Measurements from ENCODE around the gene EIF4G3. TPM values are rescaled to one million over a fixed set of nuclear protein-coding genes. Genes with fewer than 3 reads are reported as not detected.

The EIF4G3 gene, protein sequence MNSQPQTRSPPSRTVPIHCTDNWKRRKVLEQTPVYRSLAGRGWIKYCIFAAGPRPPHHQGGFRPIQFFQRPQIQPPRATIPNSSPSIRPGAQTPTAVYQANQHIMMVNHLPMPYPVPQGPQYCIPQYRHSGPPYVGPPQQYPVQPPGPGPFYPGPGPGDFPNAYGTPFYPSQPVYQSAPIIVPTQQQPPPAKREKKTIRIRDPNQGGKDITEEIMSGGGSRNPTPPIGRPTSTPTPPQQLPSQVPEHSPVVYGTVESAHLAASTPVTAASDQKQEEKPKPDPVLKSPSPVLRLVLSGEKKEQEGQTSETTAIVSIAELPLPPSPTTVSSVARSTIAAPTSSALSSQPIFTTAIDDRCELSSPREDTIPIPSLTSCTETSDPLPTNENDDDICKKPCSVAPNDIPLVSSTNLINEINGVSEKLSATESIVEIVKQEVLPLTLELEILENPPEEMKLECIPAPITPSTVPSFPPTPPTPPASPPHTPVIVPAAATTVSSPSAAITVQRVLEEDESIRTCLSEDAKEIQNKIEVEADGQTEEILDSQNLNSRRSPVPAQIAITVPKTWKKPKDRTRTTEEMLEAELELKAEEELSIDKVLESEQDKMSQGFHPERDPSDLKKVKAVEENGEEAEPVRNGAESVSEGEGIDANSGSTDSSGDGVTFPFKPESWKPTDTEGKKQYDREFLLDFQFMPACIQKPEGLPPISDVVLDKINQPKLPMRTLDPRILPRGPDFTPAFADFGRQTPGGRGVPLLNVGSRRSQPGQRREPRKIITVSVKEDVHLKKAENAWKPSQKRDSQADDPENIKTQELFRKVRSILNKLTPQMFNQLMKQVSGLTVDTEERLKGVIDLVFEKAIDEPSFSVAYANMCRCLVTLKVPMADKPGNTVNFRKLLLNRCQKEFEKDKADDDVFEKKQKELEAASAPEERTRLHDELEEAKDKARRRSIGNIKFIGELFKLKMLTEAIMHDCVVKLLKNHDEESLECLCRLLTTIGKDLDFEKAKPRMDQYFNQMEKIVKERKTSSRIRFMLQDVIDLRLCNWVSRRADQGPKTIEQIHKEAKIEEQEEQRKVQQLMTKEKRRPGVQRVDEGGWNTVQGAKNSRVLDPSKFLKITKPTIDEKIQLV (N-terminal part only)
- total RNA-seq (10 to 100 TPM; 30.9 to 50.2 (median 37.2) TPM), polyA plus RNA-seq (10 to 100 TPM; 13.3 to 22.5 TPM)
- long read RNA-seq, donor 1, partial matches to known transcripts, result 18 of 26 reads
- long read RNA-seq, donor 1, other reads (novel, unspliced or antisense), result 8 of 26 reads
- long read RNA-seq, donor 2, partial matches to known transcripts, result 16 of 22 reads
- long read RNA-seq, donor 2, other reads (novel, unspliced or antisense), result 6 of 22 reads
- long read RNA-seq, donor 3, partial matches to known transcripts, result 35 of 40 reads
- long read RNA-seq, donor 3, other reads (novel, unspliced or antisense), result 5 of 40 reads

DNA sequence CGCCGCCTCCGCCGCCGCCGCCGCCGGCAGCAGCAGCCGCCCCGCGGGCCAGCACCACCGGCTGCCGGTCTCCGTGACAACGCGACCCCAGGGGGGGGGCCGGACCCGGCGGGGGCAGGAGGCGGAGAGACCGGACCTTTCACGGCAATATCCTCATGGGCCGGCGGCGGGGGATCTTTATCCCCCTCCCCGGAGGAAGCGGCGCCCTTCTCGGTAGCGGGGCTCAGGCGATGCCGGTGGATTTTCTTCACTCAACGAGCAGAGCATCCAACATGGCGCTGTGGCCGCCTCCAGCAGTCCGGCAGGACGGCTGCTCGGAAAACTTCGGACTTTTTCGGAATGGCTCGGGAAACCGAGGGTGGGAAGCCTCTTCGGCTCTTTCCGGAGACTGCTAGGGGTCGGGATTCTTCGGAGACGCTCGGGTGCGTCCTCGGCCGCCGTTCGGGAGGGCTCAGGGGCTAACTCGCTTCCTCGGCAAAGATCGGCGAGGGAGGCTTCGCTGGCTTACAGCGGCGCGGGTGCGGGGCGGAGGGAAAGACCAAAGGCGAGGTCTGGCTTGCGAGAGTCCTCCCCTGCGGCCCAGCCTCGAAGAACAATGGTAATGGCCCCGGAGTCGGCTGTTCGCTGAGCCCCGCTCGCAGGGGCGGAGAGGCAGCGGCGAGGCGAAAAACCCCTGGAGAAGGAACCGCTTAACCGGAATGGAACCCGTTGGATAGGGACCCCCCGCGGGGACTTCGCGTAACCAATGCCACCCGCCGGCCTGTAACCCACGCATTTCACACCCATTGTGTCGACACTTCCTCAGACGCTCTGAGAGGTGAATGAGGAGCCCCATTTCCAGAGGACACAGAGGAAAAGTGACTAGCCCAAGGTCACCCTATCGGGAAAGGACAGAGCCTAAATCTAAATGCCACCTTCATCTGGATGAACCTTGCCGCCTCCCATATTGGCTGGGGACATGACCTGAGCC, at the start of gene EIF4G3:
Gene EIF4G3 (minus strand): TSS at position 312 of the 970 bp plus-strand sequence. CDS start 174,155 bp downstream, outside the sequence.
- no peaks in the 10 kb centered on the region for H3K27me3 ChIP-seq
- intact Hi-C loops (cut with DNase I), result loop anchor here in 2 of 10 donors (5.0 to 10.0 kb wide), 2 partner anchors 92 to 190 kb away; no protein-coding TSS in a partner anchor
- ATAC-seq, result peak; percentile 96 to 99 (median 98)
- peak within 1 kb of the TSS; percentile 68 to 98 (median 96) for H3K27ac ChIP-seq
- peaks cover 0 to 7% (median 0%) of the 10 kb centered on the region in 9 donors for H3K36me3 ChIP-seq
- 3% methylated on average over 74 to 87 of the region's 90 CpGs for WGBS, 2 donors
- peak within 1 kb of the TSS; percentile 75 to 98 (median 92) for H3K4me3 ChIP-seq
- peaks cover under 1 to 33% (median 17%) of the 10 kb centered on the region in 9 donors for H3K4me1 ChIP-seq
- no peaks in the 10 kb centered on the region for H3K9me3 ChIP-seq
- TF ChIP-seq, protein P1, sequence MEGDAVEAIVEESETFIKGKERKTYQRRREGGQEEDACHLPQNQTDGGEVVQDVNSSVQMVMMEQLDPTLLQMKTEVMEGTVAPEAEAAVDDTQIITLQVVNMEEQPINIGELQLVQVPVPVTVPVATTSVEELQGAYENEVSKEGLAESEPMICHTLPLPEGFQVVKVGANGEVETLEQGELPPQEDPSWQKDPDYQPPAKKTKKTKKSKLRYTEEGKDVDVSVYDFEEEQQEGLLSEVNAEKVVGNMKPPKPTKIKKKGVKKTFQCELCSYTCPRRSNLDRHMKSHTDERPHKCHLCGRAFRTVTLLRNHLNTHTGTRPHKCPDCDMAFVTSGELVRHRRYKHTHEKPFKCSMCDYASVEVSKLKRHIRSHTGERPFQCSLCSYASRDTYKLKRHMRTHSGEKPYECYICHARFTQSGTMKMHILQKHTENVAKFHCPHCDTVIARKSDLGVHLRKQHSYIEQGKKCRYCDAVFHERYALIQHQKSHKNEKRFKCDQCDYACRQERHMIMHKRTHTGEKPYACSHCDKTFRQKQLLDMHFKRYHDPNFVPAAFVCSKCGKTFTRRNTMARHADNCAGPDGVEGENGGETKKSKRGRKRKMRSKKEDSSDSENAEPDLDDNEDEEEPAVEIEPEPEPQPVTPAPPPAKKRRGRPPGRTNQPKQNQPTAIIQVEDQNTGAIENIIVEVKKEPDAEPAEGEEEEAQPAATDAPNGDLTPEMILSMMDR (IDR thresholded peaks at IDR 0.05), result peak in 1 of 9 donors; percentile 10
- peak; percentile 99 to 100 for DNase-seq

DNA sequence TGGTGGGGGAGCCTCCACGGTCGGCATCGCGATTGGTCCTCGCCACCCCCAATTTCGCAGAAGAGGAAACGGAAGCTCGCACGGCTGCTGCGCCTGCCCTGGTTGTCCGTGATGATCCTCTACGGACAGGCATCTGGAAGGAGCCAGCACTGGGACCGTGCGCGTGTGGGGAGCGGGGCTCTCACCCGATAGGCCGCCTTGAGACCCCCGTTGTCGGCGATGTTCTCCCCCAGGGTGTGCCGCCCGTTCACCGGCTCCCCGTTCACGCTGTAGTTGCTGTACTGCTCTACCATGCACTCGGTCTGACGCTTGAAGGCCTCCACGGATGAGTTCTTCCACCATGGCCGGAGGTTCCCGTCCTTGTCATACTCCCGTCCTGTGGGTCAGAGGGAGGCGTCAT, 48.4 kb upstream of the EIF4G3 start:
- TF ChIP-seq, protein P1 (IDR thresholded peaks at IDR 0.05), result no peak
- ATAC-seq (peak in 1 of 8 donors; percentile 6), DNase-seq (no peak)
- Histone ChIP-seq H3K27ac (no peak overlapping the region), H3K36me3 (peaks cover 0 to 99% (median 40%) of the 10 kb centered on the region in 9 donors), H3K4me1 (no peaks in the 10 kb centered on the region), H3K9me3 (no peaks in the 10 kb centered on the region), H3K4me3 (no peak overlapping the region), H3K27me3 (no peaks in the 10 kb centered on the region)
- 96% methylated on average over 33 of the region's 33 CpGs for WGBS, 2 donors
- intact Hi-C loops (cut with DNase I), result loop anchor here in 1 of 10 donors (5.0 kb wide), 1 partner anchor 432 kb away; no protein-coding TSS in a partner anchor

DNA sequence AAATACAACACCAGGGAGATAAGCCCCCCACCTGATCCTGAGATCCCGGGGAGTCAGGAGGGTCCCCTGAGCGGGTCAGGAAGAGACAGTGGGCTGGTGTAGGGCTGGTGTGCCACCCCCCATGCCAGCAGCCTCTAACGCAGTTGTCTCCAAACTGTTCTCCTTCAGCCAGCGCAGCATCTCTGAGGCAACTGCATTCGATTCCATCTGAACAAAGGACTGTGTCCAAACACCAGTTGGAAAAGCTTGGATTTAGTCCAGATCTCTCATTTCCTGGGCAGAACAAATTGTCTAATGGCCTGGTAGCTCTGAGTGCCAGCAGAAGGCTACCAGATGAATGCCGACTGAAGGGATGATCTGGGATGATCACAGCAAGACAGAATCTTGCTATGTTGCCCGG, 44.1 kb upstream of the EIF4G3 start:
- no peak overlapping the region for H3K27ac ChIP-seq
- H3K27me3 ChIP-seq, result no peaks in the 10 kb centered on the region
- H3K36me3 ChIP-seq, result peaks cover 0 to 91% (median 42%) of the 10 kb centered on the region in 9 donors
- intact Hi-C loops (cut with DNase I), result no loop called here
- H3K4me3 ChIP-seq, result no peak overlapping the region
- ATAC-seq, result peak in 1 of 8 donors; percentile 37
- 59 to 71% methylated on average over 7 of the region's 7 CpGs for WGBS, 2 donors
- H3K9me3 ChIP-seq, result no peaks in the 10 kb centered on the region
- no peaks in the 10 kb centered on the region for H3K4me1 ChIP-seq
- TF ChIP-seq, protein P1 (IDR thresholded peaks at IDR 0.05), result no peak
- no peak for DNase-seq
